HEK293T (cell line): ENCODE measurements around the gene TGFBR3.

ENCODE experiments used
- BHLHE40 ChIP-seq: fragments of 450-650 bp; IDR thresholded peaks from 2 replicates; pipeline ENCODE4 v1.6.1; 2016; ENCODE audit warnings: mild to moderate bottlenecking, moderate library complexity, borderline replicate concordance
- CTBP1 ChIP-seq: fragments of 450-650 bp; IDR thresholded peaks from 2 replicates; pipeline ENCODE4 v1.6.1; 2016; ENCODE audit warnings: borderline replicate concordance
- ELF4 ChIP-seq: fragments of 450-650 bp; IDR thresholded peaks from 2 replicates; pipeline ENCODE4 v1.6.1; 2017; ENCODE audit warnings: antibody characterized with exemption
- FOXA1 ChIP-seq: fragments of 450-650 bp; IDR thresholded peaks from 2 replicates; pipeline ENCODE4 v1.6.1; 2016; ENCODE audit warnings: mild to moderate bottlenecking
- SP1 ChIP-seq: fragments of 450-650 bp; IDR thresholded peaks from 2 replicates; pipeline ENCODE4 v1.6.1; 2017
- TF ChIP-seq, protein P1 (sequence below): fragments of 450-650 bp; IDR thresholded peaks from 2 replicates; pipeline ENCODE4 v1.6.1; 2016

- TF ChIP-seq SP1, result no peak
- no peak for TF ChIP-seq CTBP1
- TF ChIP-seq BHLHE40, result no peak
- no peak for TF ChIP-seq ELF4
- TF ChIP-seq FOXA1, result no peak
- TF ChIP-seq, protein P1, sequence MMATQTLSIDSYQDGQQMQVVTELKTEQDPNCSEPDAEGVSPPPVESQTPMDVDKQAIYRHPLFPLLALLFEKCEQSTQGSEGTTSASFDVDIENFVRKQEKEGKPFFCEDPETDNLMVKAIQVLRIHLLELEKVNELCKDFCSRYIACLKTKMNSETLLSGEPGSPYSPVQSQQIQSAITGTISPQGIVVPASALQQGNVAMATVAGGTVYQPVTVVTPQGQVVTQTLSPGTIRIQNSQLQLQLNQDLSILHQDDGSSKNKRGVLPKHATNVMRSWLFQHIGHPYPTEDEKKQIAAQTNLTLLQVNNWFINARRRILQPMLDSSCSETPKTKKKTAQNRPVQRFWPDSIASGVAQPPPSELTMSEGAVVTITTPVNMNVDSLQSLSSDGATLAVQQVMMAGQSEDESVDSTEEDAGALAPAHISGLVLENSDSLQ, result peak; percentile 92
Measured at GRCh38 chr1:91872000-91872399, 14.0 kb downstream of the TGFBR3 start.
